KOPT-K1 (cell line): ENCODE measurements around the gene RASSF8.

Experiments used
- H3K27ac ChIP-seq: fragments of 200-600 bp; sonication (generic); 2 replicates; pipeline ENCODE4 v1.5.1; 2016; ENCODE audit warnings: antibody characterized with exemption, mild to moderate bottlenecking, low read depth, low read length; ENCODE audit not compliant: poor library complexity, severe bottlenecking
- H3K36me3 ChIP-seq: fragments of 200-600 bp; sonication (generic); 2 replicates; pipeline ENCODE4 v1.5.1; 2017; ENCODE audit warnings: antibody characterized with exemption, mild to moderate bottlenecking, low read length, moderate library complexity; ENCODE audit not compliant: insufficient read depth
- H3K9me3 ChIP-seq: fragments of 200-600 bp; sonication (generic); 2 replicates; pipeline ENCODE4 v1.5.1; 2017; ENCODE audit warnings: antibody characterized with exemption, low read length, mild to moderate bottlenecking; ENCODE audit not compliant: insufficient read depth, poor library complexity, severe bottlenecking

RASSF8 gene

DNA sequence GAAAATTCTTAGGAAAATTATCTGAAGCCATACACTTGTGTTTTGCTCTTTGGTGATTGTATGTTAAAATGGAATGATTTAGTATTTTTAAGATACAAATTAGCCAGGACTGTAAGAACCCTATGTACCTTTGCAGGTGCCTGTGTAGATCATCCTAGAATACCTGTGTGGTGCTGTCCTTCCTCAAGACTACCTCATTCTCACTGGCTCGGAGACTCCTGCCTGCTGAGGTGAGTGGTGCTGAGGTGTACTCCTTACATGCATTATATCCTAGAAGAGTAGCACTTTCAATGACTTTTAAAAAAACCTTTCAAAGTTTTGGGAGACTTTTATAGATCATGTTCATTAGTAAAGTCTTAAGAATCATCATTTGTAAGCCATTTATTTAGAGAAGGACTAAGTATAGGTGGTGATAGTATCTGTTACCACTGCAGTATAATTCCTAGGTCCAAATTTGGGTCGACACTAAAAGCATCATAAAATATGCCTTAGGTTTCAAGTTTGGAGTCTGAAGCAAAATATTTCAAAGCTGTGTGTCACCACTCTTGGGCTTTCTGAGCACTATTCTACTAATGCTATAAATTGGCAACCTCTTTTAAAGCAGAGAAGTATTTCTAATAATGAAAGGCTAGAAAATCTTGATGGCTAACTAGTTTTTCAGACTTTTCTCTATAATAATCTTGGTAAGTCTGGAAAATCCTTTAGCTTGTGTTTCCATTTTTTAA lies 36.6 kb downstream of the RASSF8 start:
- H3K9me3 ChIP-seq, result no peaks in the 10 kb centered on the region
- no peaks in the 10 kb centered on the region for H3K36me3 ChIP-seq
- no peak overlapping the region for H3K27ac ChIP-seq

GRCh38 chr12:25995906-25996305 lies 37.4 kb downstream of the RASSF8 start:
- H3K9me3 ChIP-seq, result no peaks in the 10 kb centered on the region
- no peaks in the 10 kb centered on the region for H3K36me3 ChIP-seq
- H3K27ac ChIP-seq, result no peak overlapping the region

GRCh38 chr12:25996677-25997076 lies 38.2 kb downstream of the RASSF8 start:
- H3K36me3 ChIP-seq, result no peaks in the 10 kb centered on the region
- no peak overlapping the region for H3K27ac ChIP-seq
- H3K9me3 ChIP-seq, result no peaks in the 10 kb centered on the region

- Histone ChIP-seq H3K36me3 (no peaks in the 10 kb centered on the region), H3K27ac (no peak overlapping the region), H3K9me3 (no peaks in the 10 kb centered on the region)
These were observed 38.9 kb downstream of the RASSF8 start for GRCh38 chr12:25997201-25997963.

GRCh38 chr12:26000898-26001297 lies 42.4 kb downstream of the RASSF8 start:
- H3K9me3 ChIP-seq, result peaks cover 11% of the 10 kb centered on the region

GRCh38 chr12:26001530-26001929 lies 43.0 kb downstream of the RASSF8 start:
- H3K9me3 ChIP-seq, result peaks cover 11% of the 10 kb centered on the region
- no peak overlapping the region for H3K27ac ChIP-seq
- H3K36me3 ChIP-seq, result no peaks in the 10 kb centered on the region

More at GRCh38 chr12:26000898-26001297, 42.4 kb downstream of the RASSF8 start:
- H3K36me3 ChIP-seq, result no peaks in the 10 kb centered on the region
- no peak overlapping the region for H3K27ac ChIP-seq

DNA sequence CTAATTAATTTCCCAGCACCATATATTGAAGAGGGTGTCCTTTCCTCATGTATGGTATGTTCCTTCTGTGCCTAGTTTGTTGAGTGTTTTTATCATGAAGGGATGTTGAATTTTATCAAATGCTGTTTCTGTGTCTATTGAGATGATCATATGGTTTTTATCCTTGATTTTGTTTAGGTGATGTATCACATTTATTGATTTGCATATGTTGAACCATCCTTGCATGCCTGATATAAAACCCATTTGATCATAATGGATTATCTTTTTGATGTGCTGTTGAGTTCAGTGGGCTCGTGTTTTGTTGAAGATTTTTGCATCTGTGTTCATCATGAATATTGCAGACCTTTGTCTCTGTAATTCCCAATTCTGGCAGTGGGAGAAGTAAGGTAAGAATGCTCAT lies 44.6 kb downstream of the RASSF8 start:
- Histone ChIP-seq H3K9me3 (peaks cover 11% of the 10 kb centered on the region), H3K36me3 (no peaks in the 10 kb centered on the region), H3K27ac (no peak overlapping the region)

- peaks cover 9% of the 10 kb centered on the region for H3K9me3 ChIP-seq
- H3K36me3 ChIP-seq, result no peaks in the 10 kb centered on the region
- no peak overlapping the region for H3K27ac ChIP-seq
These were observed 49.1 kb downstream of the RASSF8 start for GRCh38 chr12:26007566-26007965.

DNA sequence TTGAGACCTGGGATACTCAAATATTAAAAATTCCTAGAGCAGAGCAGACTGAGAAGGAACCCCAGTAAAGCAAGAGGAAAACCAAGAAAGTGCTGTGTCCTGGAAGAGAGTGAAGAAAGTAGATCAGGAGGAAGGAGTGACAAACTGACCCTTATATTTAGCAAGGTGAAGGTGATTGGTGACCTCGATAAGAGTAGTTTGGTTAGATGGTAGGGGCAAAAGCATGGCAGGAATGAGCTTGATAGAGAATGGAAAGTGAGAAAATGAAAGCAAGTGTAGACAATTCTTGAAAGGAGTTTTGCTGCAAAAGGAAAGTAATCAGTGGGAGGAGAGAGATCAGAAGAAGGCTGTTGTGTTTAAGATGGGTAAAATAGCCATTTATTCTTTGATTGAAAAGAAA lies 51.1 kb downstream of the RASSF8 start:
- H3K36me3 ChIP-seq, result no peaks in the 10 kb centered on the region
- H3K9me3 ChIP-seq, result no peaks in the 10 kb centered on the region
- no peak overlapping the region for H3K27ac ChIP-seq

- Histone ChIP-seq H3K36me3 (no peaks in the 10 kb centered on the region), H3K27ac (no peak overlapping the region), H3K9me3 (no peaks in the 10 kb centered on the region)
These were observed 51.9 kb downstream of the RASSF8 start for GRCh38 chr12:26010293-26010821.

- Histone ChIP-seq H3K36me3 (no peaks in the 10 kb centered on the region), H3K9me3 (no peaks in the 10 kb centered on the region), H3K27ac (no peak overlapping the region)
These were observed 52.6 kb downstream of the RASSF8 start for GRCh38 chr12:26011099-26011498.

DNA sequence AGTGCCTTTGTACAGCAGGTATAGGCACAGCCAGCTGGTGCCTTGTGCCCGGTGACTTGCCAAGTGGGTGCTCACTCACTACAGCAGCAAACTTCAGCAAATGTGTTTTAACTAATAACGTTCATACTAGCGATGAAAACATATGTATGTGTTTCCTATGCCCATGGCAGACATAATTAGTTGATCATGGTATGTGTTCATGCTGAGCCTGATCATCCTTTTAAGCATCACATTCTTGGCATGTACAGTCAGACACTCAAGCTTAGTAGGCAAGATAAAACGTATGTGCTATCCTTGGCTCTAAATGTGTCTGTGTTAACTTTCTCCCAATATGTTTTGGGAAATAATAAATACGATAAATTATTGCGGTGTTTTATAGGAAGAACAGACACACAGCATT lies 55.6 kb downstream of the RASSF8 start:
- H3K27ac ChIP-seq, result no peak overlapping the region
- H3K36me3 ChIP-seq, result no peaks in the 10 kb centered on the region
- no peaks in the 10 kb centered on the region for H3K9me3 ChIP-seq

- no peaks in the 10 kb centered on the region for H3K36me3 ChIP-seq
- H3K9me3 ChIP-seq, result no peaks in the 10 kb centered on the region
- no peak overlapping the region for H3K27ac ChIP-seq
These were observed 58.0 kb downstream of the RASSF8 start for GRCh38 chr12:26016516-26016915.

DNA sequence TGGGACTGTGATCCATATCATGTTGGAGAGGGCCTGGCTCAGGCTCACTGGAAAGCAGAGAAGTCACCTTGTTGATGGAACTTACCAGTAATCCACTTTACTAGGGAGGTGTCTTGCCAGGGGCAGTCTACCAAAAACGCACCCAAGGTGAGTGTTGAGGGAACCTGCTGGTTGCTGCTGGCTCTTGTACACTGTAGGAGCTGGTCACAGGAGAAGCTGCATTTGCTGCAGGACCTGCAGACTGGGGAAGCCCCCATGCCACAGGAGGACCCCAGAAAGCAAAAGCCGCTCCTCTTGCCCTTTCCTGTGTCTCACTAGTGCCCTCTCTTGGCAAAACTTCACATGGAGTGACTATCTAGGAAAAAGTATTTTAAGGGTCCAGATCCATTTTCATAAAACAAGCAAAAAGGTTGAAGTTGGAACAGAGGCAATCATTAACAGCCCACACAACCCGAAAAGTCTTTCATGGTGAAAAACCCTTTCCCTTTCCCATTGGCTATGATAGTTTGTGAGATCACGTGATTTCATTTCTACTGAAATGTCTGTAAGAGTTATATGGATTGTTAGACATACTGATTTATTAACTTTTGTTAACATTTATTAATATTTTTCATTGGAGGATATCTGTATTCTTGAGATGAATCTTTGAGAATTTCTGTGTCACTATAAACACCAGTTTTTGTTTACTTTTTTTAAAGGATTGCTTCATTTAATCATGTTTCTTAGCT lies 59.2 kb downstream of the RASSF8 start:
- Histone ChIP-seq H3K27ac (no peak overlapping the region), H3K36me3 (no peaks in the 10 kb centered on the region), H3K9me3 (no peaks in the 10 kb centered on the region)

GRCh38 chr12:26018926-26019325 lies 60.4 kb downstream of the RASSF8 start:
- Histone ChIP-seq H3K27ac (no peak overlapping the region), H3K9me3 (no peaks in the 10 kb centered on the region), H3K36me3 (no peaks in the 10 kb centered on the region)
